ENCODE measurements around the gene RAB26. TPM values are rescaled to one million over a fixed set of nuclear protein-coding genes. Genes with fewer than 3 reads are reported as not detected.
A peak's percentile ranks its signal among the peaks of the same experiment; 100 is the strongest.
"Not testable (repeated sequence)": the region's sequence is repeated elsewhere in the genome, so short reads cannot be mapped to it uniquely, and the experiment has no call there.

The RAB26 gene
- total RNA-seq, 1 donor from 2014 or later = 0.98 TPM

- no peaks in the 10 kb centered on the region for H3K9me3 Mint-ChIP-seq
- no peak for TF ChIP-seq CTCF (conservative IDR thresholded peaks at IDR 0.05)
- no peak for DNase-seq (ENCODE audit: low read depth, low spot score)
- peaks cover 6% of the 10 kb centered on the region for H3K4me1 Mint-ChIP-seq
- H3K27ac Mint-ChIP-seq (ENCODE audit: unreplicated experiment) = no peak overlapping the region
- H3K36me3 Mint-ChIP-seq (ENCODE audit: low read depth) = no peaks in the 10 kb centered on the region
- peak overlapping the region; percentile 81 for H3K4me3 Mint-ChIP-seq
- peaks cover 31% of the 10 kb centered on the region for H3K27me3 Mint-ChIP-seq (ENCODE audit: low read depth)
Observed at GRCh38 chr16:2198283-2198682, 49.9 kb downstream of the RAB26 start.

GRCh38 chr16:2199095-2199494, 50.7 kb downstream of the RAB26 start:
- Mint-ChIP-seq H3K9me3 (no peaks in the 10 kb centered on the region), H3K27me3 (ENCODE audit: low read depth) (peaks cover 34% of the 10 kb centered on the region), H3K27ac (ENCODE audit: unreplicated experiment) (no peak overlapping the region), H3K4me1 (peaks cover 10% of the 10 kb centered on the region), H3K36me3 (ENCODE audit: low read depth) (no peaks in the 10 kb centered on the region), H3K4me3 (peak overlapping the region; percentile 81)
- TF ChIP-seq CTCF (conservative IDR thresholded peaks at IDR 0.05) = no peak
- no peak for DNase-seq (ENCODE audit: low read depth, low spot score)

GRCh38 chr16:2199621-2200139, 51.3 kb downstream of the RAB26 start:
- TF ChIP-seq CTCF (conservative IDR thresholded peaks at IDR 0.05) = no peak
- Mint-ChIP-seq H3K27me3 (ENCODE audit: low read depth) (peaks cover 33% of the 10 kb centered on the region), H3K4me1 (peaks cover 14% of the 10 kb centered on the region), H3K4me3 (peak overlapping the region; percentile 27), H3K36me3 (ENCODE audit: low read depth) (no peaks in the 10 kb centered on the region), H3K9me3 (no peaks in the 10 kb centered on the region), H3K27ac (ENCODE audit: unreplicated experiment) (no peak overlapping the region)
- DNase-seq (ENCODE audit: low read depth, low spot score) = no peak

GRCh38 chr16:2200313-2200712, 51.9 kb downstream of the RAB26 start:
- peaks cover 30% of the 10 kb centered on the region for H3K27me3 Mint-ChIP-seq (ENCODE audit: low read depth)
- no peak for DNase-seq (ENCODE audit: low read depth, low spot score)
- H3K4me3 Mint-ChIP-seq = peak overlapping the region; percentile 27
- no peak for TF ChIP-seq CTCF (conservative IDR thresholded peaks at IDR 0.05)
- H3K9me3 Mint-ChIP-seq = no peaks in the 10 kb centered on the region
- no peaks in the 10 kb centered on the region for H3K36me3 Mint-ChIP-seq (ENCODE audit: low read depth)
- H3K4me1 Mint-ChIP-seq = peaks cover 10% of the 10 kb centered on the region
- no peak overlapping the region for H3K27ac Mint-ChIP-seq (ENCODE audit: unreplicated experiment)

GRCh38 chr16:2203119-2203688, 54.8 kb downstream of the RAB26 start:
- not testable (repeated sequence) for DNase-seq (ENCODE audit: low read depth, low spot score); H3K36me3 Mint-ChIP-seq (ENCODE audit: low read depth); H3K27ac Mint-ChIP-seq (ENCODE audit: unreplicated experiment); H3K9me3 Mint-ChIP-seq
- Mint-ChIP-seq H3K4me3 (peak overlapping the region; percentile 83), H3K4me1 (peaks cover 23% of the 10 kb centered on the region), H3K27me3 (ENCODE audit: low read depth) (peaks cover 22% of the 10 kb centered on the region)

Small RNA genes within 50 kb of the gene (microRNA-seq; reads per million reads assigned to microRNA genes)
- not detected for gene MIR3180-5
- gene MIR4516 = not detected
- not detected for gene MIR6511B1

Other genes starting within 250 kb of the RAB26 start
- not detected in 2 replicates for gene HS3ST6, start 230.2 kb upstream of the RAB26 start, total RNA-seq
- gene MSRB1, start 205.4 kb upstream of the RAB26 start, total RNA-seq = 29.8 and 30.5 TPM in 2 replicates
- gene RPL3L, start 193.9 kb upstream of the RAB26 start, total RNA-seq = not detected in 2 replicates
- gene NDUFB10, start 189.1 kb upstream of the RAB26 start, total RNA-seq = 128 TPM in 2 replicates
- gene RPS2, start 183.8 kb upstream of the RAB26 start, total RNA-seq = 3,479 and 3,508 TPM in 2 replicates
- gene RNF151, start 181.8 kb upstream of the RAB26 start, total RNA-seq = not detected in 2 replicates
- 39.5 and 39.6 TPM in 2 replicates for gene TBL3, start 176.6 kb upstream of the RAB26 start, total RNA-seq
- gene NOXO1, start 167.2 kb upstream of the RAB26 start, total RNA-seq = 0.63 and 0.75 TPM in 2 replicates
- gene GFER, start 164.4 kb upstream of the RAB26 start, total RNA-seq = 42.5 and 43.3 TPM in 2 replicates
- gene SYNGR3, start 158.7 kb upstream of the RAB26 start, total RNA-seq = 2.1 and 2.2 TPM in 2 replicates
- 55.7 and 62.5 TPM in 2 replicates for gene ZNF598, start 138.8 kb upstream of the RAB26 start, total RNA-seq
- 0.82 and 1.3 TPM in 2 replicates for gene NPW, start 128.8 kb upstream of the RAB26 start, total RNA-seq
- gene NHERF2, start 121.7 kb upstream of the RAB26 start, total RNA-seq = 7.6 and 8.1 TPM in 2 replicates
- gene NTHL1, start 100.8 kb upstream of the RAB26 start, total RNA-seq = 50.7 and 51.9 TPM in 2 replicates
- 175 and 180 TPM in 2 replicates for gene TSC2, start 100.6 kb upstream of the RAB26 start, total RNA-seq
- gene PKD1, start 12.7 kb upstream of the RAB26 start, total RNA-seq = 108 and 115 TPM in 2 replicates
- 82.2 and 85.5 TPM in 2 replicates for gene TRAF7, start 7.2 kb downstream of the RAB26 start, total RNA-seq
- 18.9 and 20.2 TPM in 2 replicates for gene CASKIN1, start 48.0 kb downstream of the RAB26 start, total RNA-seq
- gene MLST8, start 56.8 kb downstream of the RAB26 start, total RNA-seq = 68.1 and 69.2 TPM in 2 replicates
- 31.2 and 32.0 TPM in 2 replicates for gene BRICD5, start 62.2 kb downstream of the RAB26 start, total RNA-seq
- gene PGP, start 66.2 kb downstream of the RAB26 start, total RNA-seq = 47.3 and 50.2 TPM in 2 replicates
- 37.5 and 38.9 TPM in 2 replicates for gene E4F1, start 75.0 kb downstream of the RAB26 start, total RNA-seq
- 1.6 and 2.6 TPM in 2 replicates for gene DNASE1L2, start 87.8 kb downstream of the RAB26 start, total RNA-seq
- gene ECI1, start 103.0 kb downstream of the RAB26 start, total RNA-seq = 71.9 and 79.2 TPM in 2 replicates
- gene RNPS1, start 119.5 kb downstream of the RAB26 start, total RNA-seq = 390 and 420 TPM in 2 replicates
- 19.6 TPM in 2 replicates for gene ABCA3, start 192.1 kb downstream of the RAB26 start, total RNA-seq